Measurements from ENCODE around the gene TET2.

Gene TET2

GRCh38 chr4:105146276-105147015 is at the start of gene TET2:
Gene TET2 (plus strand): TSS chr4:105146876. CDS start chr4:105233943, 87,067 bp downstream.
- DNase-seq, result peak; percentile 66 to 72

- DNase-seq, result no peak
Measured at GRCh38 chr4:105102016-105102415, 44.7 kb upstream of the TET2 start.

GRCh38 chr4:105106426-105106825 is 40.2 kb upstream of the TET2 start:
- DNase-seq, result no peak

GRCh38 chr4:105107095-105107856 is 39.4 kb upstream of the TET2 start:
- DNase-seq, result no peak

- no peak for DNase-seq
Measured at GRCh38 chr4:105108971-105109370, 37.7 kb upstream of the TET2 start.

- DNase-seq, result no peak
Measured at GRCh38 chr4:105112274-105112673, 34.4 kb upstream of the TET2 start.

GRCh38 chr4:105113800-105114199 is 32.9 kb upstream of the TET2 start:
- no peak for DNase-seq

- no peak for DNase-seq
Measured at GRCh38 chr4:105116616-105117319, 29.9 kb upstream of the TET2 start.

- no peak for DNase-seq
Measured at GRCh38 chr4:105119356-105119755, 27.3 kb upstream of the TET2 start.

GRCh38 chr4:105120626-105121025 is 26.1 kb upstream of the TET2 start:
- no peak for DNase-seq

- no peak for DNase-seq
Measured at GRCh38 chr4:105122350-105122749, 24.3 kb upstream of the TET2 start.

GRCh38 chr4:105126311-105127169 is 20.1 kb upstream of the TET2 start:
- DNase-seq, result no peak

GRCh38 chr4:105127170-105127445 is 19.6 kb upstream of the TET2 start:
- DNase-seq, result no peak

GRCh38 chr4:105128208-105128607 is 18.5 kb upstream of the TET2 start:
- no peak for DNase-seq

GRCh38 chr4:105129286-105130040 is 17.2 kb upstream of the TET2 start:
- DNase-seq, result no peak

- no peak for DNase-seq
Measured at GRCh38 chr4:105130945-105131344, 15.7 kb upstream of the TET2 start.

- DNase-seq, result no peak
Measured at GRCh38 chr4:105133976-105134375, 12.7 kb upstream of the TET2 start.

GRCh38 chr4:105135785-105136184 is 10.9 kb upstream of the TET2 start:
- DNase-seq, result no peak

GRCh38 chr4:105137121-105137875 is 9.4 kb upstream of the TET2 start:
- DNase-seq, result no peak

GRCh38 chr4:105139646-105140045 is 7.0 kb upstream of the TET2 start:
- no peak for DNase-seq

All from stimulated activated CD4-positive, alpha-beta T cell treated with anti-CD3 and anti-CD28 coated beads, Interleukin-2, amount 100 ng/mL, for 48 hours (primary cell).